Measurements from ENCODE around the gene RAX. TPM values are rescaled to one million over a fixed set of nuclear protein-coding genes. Genes with fewer than 3 reads are reported as not detected.

The RAX gene
- total RNA-seq, 1 experiment from 2014 or later = 0.37 TPM

- Histone ChIP-seq H3K79me1 (ENCODE audit: insufficient read depth, low read depth, low read length, poor library complexity, severe bottlenecking) (no peaks in the 10 kb centered on the region), H3K23me2 (ENCODE audit: insufficient read length, low read depth, low read length, poor library complexity, severe bottlenecking) (peaks cover 19% of the 10 kb centered on the region), H3K27ac (ENCODE audit: insufficient read length, low read depth, low read length) (no peak overlapping the region), H2BK120ac (ENCODE audit: low read depth, low read length, poor library complexity, severe bottlenecking) (no peak overlapping the region), H3K18ac (ENCODE audit: insufficient read length, low read depth, low read length) (no peak overlapping the region), H4K5ac (ENCODE audit: insufficient read length, low read depth, low read length) (no peak overlapping the region), H4K20me1 (ENCODE audit: control insufficient read depth, insufficient read depth, insufficient read length) (no peaks in the 10 kb centered on the region), H3K23ac (ENCODE audit: insufficient read length, low read depth, low read length) (no peak overlapping the region), H2AFZ (ENCODE audit: low read length) (no peak overlapping the region), H3K9ac (ENCODE audit: extremely low read depth, insufficient read length, low read length) (no peak overlapping the region), H3K14ac (ENCODE audit: insufficient read depth, low read length) (no peak overlapping the region; the same call in 1 of the 2 replicates), H3K56ac (ENCODE audit: insufficient read length, low read depth, low read length) (no peak overlapping the region), H2BK20ac (ENCODE audit: low read depth, low read length, poor library complexity, severe bottlenecking) (no peak overlapping the region), H3K79me2 (ENCODE audit: insufficient read depth, low read length) (no peaks in the 10 kb centered on the region), H3K4ac (ENCODE audit: low read depth, low read length) (no peak overlapping the region), H3K4me1 (ENCODE audit: insufficient read depth, low read length) (0 out of 2 replicates have a peak, but pooled peaks cover 2% of the 10 kb centered on the region), H2BK5ac (ENCODE audit: insufficient read length, low read length) (no peak overlapping the region), H2BK15ac (ENCODE audit: low read depth, low read length) (no peak overlapping the region), H4K91ac (ENCODE audit: insufficient read length, low read depth, low read length) (no peak overlapping the region), H3K27me3 (ENCODE audit: insufficient read depth, low read length) (peaks cover 84% of the 10 kb centered on the region), H2BK12ac (ENCODE audit: insufficient read length, low read depth, low read length) (no peak overlapping the region), H3K4me2 (ENCODE audit: insufficient read depth, insufficient read length, low read length) (peak overlapping the region; percentile 41), H2AK5ac (ENCODE audit: insufficient read length, low read length) (no peak overlapping the region), H4K8ac (replicated peaks; ENCODE audit: insufficient read length, low read depth, low read length) (no peak overlapping the region), H3T11ph (ENCODE audit: low read length) (no peak overlapping the region), H3K9me3 (ENCODE audit: control insufficient read depth, low read depth, low read length) (no peaks in the 10 kb centered on the region)
- peaks cover 97% of the 10 kb centered on the region for H3K27me3 Mint-ChIP-seq (ENCODE audit: low read depth)
- WGBS (ENCODE audit: extremely low coverage, insufficient read length, low lambda C conversion rate) = no CpG with 5 or more reads among the region's 90 CpGs
- H3K4me3 Mint-ChIP-seq = peak overlapping the region; percentile 60 to 73
- H3K9me3 Mint-ChIP-seq = no peaks in the 10 kb centered on the region; a peak in 1 of 5 replicates
- H3K4me1 Mint-ChIP-seq = peaks cover 26 to 31% of the 10 kb centered on the region in 2 experiments
- DNase-seq = peak; percentile 89
- H3K27ac Mint-ChIP-seq = no peak overlapping the region
- H3K36me3 Mint-ChIP-seq (ENCODE audit: insufficient read depth in 1 of 3, low read depth in 3 of 3) = no peaks in the 10 kb centered on the region; a peak in 1 of 7 replicates
- TF ChIP-seq CTCF (conservative IDR thresholded peaks at IDR 0.05) = peak; percentile 54; the same call in 2 of the 3 replicates
These were observed 4.3 kb downstream of the RAX start for GRCh38 chr18:59268721-59269562.
